Measurements from ENCODE around the gene BICD2.

Gene BICD2

GRCh38 chr9:92668746-92669526, 95.7 kb downstream of the BICD2 start:
- DNase-seq (ENCODE audit: low spot score) = no peak

- DNase-seq (ENCODE audit: low spot score) = no peak
Measured at GRCh38 chr9:92666912-92667532, 97.6 kb downstream of the BICD2 start.

- no peak for DNase-seq (ENCODE audit: low spot score)
Measured at GRCh38 chr9:92666236-92666635, 98.4 kb downstream of the BICD2 start.

- DNase-seq (ENCODE audit: low spot score) = no peak
Measured at GRCh38 chr9:92665836-92666235, 98.8 kb downstream of the BICD2 start.

GRCh38 chr9:92664394-92665152, 100.1 kb downstream of the BICD2 start:
- no peak for DNase-seq (ENCODE audit: low spot score)

GRCh38 chr9:92663951-92664350, 100.7 kb downstream of the BICD2 start:
- no peak for DNase-seq (ENCODE audit: low spot score)

- no peak for DNase-seq (ENCODE audit: low spot score)
Measured at GRCh38 chr9:92663126-92663525, 101.5 kb downstream of the BICD2 start.

- no peak for DNase-seq (ENCODE audit: low spot score)
Measured at GRCh38 chr9:92661743-92662142, 102.9 kb downstream of the BICD2 start.
